NCI-H2107 (cell line): Measurements from ENCODE around the gene LRRC3.
A peak's percentile ranks its signal among the peaks of the same experiment; 100 is the strongest.
"Not testable (repeated sequence)": the region's sequence is repeated elsewhere in the genome, so short reads cannot be mapped to it uniquely, and the experiment has no call there.

ENCODE experiments used
- DNase-seq: peaks from one replicate; lab custom pipeline; 2025; lab: John Stamatoyannopoulos, UW

LRRC3 gene

DNA sequence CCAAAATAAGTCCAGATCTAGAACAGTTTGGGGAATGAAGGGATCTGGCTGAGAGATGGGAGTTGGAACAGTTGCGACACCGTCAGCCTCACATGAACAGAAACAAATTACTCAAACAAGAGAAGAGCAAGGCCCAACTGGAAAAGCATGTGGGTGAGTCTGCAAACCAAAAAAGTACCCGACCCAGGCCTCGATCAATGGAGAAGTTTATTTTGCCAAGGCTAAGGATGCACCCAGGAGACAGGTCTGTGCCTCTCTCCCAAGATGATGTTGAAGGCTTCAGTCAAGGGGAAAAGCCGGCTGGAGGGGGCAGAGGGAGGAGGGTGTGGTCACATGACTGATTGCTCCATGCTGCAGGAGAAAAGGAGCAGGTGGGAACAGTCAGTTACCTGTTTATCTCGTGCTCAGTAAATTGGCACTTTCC is 42.4 kb downstream of the LRRC3 start:
- DNase-seq: peak; percentile 62

DNA sequence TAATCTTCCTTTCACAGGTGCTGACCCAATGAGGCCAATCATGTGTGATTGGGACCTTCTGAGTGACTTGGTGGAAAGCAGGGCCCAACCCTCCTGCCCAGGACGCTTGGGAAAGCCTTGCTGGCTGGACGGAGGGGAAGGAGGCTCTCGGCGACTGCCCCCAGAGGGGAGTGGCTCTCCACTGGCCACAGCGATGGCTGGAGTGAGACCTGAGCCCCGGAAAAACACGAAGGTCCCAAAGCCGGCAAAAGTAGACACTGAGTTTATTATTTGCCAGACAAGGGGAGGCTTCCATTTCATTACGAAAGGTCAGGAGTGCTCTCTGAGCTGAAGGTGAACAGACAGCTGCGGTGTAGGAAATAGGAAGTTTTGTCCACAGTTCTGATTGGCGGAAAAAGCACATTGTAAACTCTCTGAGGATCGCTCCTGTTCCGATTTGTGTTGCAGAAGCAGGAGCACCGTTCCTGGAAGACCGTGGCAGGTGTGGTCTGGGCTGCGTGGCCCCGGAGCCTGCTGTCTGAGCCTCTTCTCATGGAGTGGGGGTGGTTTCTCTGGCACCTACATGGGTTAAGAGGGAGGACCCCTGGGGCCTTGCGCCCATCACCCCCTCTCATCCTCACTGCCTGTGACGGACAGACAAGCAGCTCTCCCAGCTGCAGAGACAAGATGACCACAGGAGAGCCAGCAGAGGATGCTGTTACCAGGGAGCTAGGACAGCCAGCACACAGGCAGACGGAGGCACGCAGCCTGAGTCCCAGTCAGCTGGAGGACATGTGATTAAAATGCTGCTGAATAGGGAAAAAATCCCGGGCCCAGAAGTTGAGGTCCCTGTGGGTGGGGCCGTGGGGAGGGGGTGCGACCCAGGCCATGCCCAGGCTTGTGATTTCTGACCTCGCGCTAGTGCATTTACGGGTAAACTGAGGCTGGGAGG is 43.2 kb downstream of the LRRC3 start:
- no peak for DNase-seq

DNA sequence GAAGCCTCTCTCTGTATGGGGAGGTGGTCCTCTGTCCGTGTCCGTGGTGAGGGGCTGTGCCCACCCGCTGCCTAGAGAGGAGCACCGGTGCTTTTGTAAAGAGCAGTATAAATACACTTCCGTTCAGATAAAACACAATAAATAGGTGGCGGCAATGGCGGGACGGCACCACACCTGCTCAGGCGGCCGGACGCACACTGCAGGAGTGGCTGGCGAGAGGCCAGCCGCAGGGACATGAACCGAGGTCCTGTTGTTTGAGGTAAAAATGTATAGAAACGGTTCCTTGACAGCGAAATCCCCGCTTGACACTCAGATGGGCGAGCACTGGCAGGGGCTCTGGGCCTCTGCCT is 43.9 kb downstream of the LRRC3 start:
- no peak for DNase-seq

DNA sequence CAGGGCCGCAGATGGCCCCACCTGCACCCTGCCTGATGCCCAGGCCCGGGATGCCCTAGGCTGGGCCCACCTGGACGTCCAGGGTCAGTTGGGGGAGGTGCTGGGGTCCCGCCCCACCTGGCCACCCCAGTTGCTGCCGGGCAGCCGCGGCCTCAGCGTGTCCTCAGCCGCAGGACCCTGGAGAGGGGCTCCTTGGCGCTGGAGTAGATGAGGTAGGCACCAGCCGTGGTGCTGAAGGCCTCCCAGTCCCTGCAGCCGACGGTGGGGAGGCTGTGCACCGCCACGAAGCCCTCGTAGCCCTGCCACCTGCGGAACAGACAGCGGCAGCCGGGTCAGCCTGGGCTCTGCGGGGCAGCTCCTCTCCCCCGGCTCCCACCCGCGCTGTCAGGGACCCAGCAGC is 44.3 kb downstream of the LRRC3 start:
- DNase-seq: no peak

DNA sequence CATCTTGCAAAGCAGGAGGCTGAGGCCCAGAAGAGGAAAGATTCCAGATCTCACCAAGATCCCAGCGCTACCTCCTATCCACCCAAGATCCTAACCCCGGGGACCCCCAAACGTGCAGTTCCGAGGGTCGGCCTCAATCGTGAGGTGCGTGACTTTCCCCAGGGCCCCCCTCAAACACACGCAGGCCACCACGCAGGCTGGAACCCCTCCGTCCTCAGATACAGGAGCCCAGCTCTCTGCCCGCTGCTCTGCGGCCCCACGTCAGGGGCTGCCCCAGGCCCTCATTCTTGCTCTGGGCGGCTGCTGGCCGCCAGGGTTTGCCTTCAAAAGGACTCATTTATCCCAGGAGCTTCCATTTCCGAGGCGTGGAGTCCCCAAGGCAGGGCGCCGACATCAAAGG is 44.8 kb downstream of the LRRC3 start:
- no peak for DNase-seq

DNA sequence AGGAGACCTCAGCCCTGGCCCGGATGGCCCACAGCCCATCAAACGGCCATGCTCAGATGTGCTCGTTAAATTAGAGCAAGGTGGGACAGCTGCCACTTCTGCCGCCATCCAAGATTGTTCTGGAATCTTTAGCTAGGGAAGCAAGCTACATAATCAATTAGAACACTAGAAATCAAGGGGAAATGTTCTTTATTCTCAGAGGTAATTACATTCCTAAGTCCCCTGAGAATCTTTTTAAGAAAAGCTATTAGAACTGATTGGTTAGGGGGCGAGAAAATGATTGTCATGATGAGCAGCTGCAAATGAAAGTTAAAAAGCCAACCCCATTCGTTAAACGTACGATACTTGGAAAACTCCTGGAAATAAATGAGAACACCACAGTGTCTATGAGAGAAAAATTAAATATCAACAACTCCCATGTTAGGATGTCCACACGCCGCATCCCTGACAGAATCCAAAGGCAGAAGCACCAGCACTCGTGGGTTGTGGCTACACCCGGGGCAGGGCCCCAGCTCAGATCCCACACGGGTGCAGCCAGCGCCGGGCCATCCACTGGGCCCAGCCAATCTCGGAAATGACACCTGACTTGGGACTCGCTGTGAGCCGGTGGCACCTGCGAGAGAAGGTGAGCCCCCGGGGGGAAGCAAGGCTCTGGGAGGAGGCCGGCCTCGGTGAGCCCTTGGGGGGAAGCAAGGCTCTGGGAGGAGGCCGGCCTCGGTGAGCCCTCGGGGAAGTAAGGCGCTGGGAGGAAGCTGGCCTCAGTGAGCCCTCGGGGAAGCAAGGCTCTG is 47.1 kb downstream of the LRRC3 start:
- no peak for DNase-seq

DNA sequence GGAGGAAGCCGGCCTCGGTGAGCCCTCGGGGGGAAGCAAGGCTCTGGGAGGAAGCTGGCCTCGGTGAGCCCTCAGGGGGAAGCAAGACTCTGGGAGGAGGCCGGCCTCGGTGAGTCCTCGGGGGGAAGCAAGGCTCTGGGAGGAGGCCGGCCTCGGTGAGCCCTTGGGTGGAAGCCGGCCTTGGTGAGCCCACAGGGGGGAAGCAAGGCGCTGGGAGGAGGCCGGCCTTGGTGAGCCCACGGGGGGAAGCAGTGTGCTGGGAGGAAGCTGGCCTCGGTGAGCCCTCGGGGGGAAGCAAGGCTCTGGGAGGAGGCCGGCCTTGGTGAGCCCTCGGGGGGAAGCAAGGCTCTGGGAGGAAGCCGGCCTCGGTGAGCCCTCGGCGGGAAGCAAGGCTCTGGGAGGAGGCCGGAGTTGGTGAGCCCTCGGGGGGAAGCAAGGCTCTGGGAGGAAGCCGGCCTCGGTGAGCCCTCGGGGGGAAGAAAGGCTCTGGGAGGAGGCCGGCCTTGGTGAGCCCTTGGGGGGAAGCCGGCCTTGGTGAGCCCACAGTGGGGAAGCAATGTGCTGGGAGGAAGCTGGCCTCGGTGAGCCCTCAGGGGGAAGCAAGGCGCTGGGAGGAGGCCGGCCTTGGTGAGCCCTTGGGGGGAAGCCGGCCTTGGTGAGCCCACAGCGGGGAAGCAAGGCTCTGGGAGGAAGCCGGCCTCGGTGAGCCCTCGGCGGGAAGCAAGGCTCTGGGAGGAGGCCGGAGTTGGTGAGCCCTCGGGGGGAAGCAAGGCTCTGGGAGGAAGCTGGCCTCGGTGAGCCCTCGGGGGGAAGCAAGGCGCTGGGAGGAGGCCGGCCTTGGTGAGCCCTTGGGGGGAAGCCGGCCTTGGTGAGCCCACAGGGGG is 47.9 kb downstream of the LRRC3 start:
- not testable (repeated sequence) for DNase-seq

DNA sequence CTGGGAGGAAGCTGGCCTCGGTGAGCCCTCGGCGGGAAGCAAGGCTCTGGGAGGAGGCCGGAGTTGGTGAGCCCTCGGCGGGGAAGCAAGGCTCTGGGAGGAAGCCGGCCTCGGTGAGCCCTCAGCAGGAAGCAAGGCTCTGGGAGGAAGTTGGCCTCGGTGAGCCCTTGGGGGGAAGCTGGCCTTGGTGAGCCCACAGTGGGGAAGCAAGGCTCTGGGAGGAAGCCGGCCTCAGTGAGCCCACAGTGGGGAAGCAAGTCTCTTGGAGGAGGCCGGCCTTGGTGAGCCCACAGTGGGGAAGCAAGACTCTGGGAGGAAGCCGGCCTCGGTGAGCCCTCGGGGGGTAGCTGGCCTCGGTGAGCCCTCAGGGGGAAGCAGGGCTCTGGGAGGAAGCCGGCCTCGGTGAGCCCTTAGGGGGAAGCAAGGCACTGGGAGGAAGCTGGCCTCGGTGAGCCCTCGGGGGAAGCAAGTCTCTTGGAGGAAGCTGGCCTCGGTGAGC is 48.6 kb downstream of the LRRC3 start:
- no peak for DNase-seq

DNA sequence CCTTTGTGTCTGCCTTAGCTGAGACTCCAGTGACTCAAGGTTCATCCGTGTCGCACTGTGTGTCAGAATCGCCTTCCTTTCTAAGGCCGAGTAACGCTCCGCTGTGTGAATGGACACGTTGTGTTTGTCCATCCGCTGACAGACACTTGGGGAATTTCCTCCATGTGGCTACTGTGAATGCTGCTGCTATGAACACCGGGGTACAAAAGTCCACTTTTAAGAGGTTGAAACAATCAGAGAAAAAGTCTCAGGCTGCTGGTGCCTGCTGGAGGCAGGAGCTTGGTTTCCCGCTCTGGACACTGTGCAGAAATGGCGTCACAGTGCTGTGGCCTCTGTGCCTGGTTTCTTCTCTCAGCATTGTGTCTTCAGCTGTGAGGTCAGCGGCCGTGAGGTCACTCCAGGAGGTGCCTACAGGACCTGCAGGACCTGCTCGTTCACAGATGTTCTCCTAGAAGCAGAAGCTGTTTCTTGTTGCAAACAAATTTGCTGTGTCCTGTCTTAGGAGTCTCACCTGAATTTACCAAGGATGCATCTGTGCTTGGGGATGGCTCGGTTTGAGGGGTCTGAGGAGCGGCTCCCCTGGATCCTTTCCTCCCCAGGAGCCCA is 50.5 kb downstream of the LRRC3 start:
- DNase-seq: no peak

DNA sequence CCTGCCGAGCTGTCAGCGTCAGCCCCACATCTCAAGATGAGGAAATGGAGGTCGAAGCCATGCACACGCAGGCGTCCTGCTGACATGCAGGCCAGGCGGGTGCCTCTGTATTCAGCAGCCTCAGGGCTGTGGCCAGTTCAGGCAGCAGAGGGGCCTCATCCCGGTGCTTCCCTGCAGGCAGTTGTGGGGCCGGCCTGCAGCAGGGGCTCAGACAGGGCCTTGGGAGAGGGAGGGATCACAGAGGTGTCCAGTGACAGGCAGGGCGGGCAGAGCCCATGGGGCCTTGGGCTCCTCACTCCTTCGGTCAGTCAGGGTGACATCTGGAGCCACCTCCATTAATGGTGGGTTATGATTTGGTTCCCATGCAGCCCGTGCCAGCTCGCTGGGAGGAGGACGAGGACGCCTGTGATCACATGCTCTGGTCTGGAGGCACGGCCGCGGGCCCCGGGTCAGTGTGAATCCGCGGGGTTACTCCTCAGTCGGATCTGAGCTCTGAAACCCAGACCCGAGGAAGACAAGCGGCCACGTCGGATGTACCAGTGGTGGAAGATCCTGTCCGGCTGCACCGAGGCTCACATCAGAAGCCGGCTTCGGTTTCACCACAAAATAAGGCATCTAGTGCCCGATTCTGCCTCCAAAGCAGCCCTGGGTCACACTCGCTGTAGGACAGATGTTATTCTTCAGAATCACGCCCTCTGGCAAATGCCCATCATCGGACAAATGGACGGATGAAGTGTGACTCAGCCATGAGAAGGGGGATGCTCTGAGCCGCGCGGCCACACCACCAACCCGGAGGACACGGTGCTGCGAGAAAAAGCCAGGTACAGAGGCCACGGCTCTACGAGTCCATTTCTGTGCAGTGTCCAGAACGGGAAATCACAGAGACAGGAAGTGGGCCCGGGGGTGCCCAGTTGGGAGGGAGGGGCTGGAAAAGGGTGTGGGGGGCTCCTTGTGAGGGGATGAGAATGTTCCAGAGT is 51.3 kb downstream of the LRRC3 start:
- no peak for DNase-seq

DNA sequence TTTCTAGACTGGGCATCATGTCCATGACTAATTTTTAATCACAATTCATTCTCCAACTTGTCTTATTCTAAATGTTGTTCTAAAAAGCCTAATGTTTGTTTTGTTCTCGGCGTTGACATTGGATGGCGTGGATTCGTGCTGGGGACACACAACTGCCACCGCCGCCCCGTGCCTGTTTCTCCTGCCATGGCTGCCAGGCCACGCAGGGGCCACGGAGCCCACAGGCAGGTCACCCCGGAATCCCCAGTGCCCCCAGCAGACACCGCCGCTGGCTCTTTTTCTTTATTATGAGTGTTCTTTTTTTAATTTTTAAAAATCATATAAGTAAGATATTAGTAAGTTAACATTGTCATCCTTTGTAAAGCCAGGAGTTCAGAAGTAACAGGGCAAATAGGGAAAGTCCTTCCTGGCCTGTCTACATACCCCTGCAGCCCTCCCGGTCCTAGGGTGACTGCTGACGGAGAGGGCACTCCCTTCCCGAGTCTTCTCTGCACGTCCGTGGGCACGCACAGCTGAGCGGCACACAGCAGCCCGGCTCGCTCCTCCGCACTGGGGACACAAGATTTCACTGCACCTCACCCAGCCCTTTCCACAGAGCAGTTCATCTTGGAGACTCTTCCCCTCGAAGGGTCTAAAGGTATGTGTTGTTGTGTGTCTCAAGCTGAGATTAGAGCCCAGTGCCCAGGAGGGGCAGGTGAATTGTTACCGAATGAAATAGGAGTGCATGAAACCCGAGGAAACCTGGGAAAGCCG is 52.5 kb downstream of the LRRC3 start:
- no peak for DNase-seq

DNA sequence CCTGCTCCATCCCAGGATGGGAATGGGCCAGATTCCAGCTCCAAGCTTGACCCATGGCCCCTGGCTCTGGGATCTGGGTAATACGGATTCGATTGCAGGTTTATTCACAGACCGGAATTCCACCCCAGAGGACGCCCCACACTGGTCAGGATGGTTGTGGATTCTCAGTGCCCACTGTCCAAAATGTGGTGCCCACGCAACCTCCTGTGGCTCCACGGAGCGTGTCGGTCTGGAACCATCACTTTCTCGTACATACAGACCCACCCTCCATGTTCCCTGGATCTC is 53.1 kb downstream of the LRRC3 start:
- no peak for DNase-seq

DNA sequence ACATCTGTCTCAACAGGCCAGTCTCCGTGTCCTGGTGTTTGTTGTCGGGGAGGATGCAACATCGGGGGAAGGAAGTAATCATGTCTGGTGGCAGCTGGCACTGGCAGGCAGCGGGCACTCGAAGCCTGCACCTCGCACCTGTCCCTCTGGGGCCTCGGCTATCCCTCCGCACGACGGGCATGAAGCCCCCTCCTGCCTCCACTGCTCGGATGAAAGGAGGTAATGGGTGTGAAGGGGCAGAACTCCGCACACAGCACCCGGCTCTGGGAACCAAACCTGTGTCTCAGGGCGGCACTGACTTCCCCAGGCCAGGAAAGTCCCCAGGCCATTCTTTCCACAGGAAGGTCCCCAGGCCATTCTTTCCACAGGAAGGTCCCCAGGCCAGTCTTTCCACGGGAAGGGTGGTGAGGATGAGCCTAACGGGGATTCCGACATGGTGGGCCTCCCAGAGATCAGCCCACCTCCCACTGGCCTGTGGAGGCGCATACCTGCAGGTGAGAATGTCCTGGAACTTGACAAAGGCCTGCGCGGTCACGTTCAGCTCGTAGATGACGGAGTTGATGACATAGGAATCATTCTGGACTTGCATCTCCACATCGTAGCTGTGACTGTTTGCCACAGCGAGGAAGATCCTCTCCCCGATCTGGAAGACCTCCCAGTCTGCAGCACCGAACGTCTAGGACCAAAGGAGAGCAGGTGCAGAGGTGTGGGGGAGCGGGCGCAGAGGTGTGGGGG is 53.6 kb downstream of the LRRC3 start:
- DNase-seq: no peak

DNA sequence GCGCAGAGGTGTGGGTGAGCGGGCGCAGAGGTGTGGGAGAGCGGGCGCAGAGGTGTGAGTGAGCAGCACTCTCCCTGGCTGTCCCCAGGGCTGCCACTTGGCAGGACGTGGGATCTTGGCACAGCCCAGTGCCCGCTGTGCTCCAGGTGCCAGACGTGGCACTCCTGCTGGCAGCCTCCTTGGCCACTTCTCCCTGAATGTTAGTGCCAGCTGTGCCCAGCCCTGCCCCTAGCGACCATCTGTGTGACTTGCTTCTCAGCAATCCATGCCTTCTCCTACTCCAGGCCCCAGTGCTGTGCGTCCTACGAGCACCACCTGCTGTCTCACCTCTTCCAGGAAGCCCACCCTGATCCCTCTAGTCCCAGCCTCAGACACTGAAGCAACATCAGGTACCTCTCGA is 54.2 kb downstream of the LRRC3 start:
- peak; percentile 66 for DNase-seq

DNA sequence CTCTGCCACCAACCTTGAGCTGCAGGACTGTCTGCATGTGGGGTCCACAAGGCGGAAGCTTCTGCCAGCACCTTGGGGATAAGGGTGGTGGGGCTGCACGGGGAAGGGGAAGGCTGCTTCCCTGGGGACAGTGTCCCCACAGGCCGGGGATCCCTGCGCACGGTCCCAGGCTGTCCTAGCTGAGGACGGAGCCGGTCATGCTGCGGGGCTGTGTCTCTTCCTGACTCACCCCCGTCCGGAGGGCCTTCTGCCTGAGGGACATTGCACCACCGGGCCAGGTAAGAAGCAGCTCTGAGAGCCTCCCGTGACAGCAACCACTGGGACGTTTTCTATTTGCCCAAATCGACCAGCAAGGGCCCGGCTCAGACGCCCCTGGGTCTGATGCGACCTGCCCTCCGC is 54.8 kb downstream of the LRRC3 start:
- no peak for DNase-seq

DNA sequence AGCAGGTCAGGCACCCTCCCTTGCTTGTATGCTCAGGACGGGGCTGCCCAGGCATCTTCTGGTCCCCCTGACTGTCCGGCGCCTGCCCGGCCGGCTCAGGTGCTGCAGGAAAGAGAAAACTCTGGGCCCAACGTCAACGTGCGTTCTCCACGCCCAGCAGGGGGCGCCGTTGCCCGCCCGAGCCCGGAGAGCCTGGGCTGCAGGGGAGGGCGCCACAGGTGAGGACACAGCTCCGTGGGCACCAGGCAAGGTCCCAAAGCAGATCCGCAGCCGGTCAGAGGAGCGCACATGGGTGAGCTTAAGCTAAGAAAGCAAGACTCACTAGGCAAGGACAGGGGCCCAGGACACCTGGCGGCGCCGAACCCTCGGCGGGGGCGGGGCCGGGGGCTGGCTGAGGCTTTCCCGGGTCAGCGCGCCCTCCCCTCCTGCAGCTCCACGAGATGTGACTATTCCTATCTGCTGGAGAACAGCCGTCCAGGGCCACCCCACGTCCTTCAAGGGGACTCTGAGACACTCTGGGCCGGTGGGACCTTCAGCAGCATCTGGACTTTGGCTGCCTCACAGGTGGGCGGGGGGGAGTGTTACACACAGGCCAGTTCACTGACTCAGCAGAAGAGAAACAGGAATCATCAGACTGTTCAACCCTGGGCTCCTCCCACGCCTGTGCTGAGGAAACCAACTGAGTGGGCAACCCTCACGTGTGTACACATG is 55.4 kb downstream of the LRRC3 start:
- DNase-seq: peak; percentile 67

DNA sequence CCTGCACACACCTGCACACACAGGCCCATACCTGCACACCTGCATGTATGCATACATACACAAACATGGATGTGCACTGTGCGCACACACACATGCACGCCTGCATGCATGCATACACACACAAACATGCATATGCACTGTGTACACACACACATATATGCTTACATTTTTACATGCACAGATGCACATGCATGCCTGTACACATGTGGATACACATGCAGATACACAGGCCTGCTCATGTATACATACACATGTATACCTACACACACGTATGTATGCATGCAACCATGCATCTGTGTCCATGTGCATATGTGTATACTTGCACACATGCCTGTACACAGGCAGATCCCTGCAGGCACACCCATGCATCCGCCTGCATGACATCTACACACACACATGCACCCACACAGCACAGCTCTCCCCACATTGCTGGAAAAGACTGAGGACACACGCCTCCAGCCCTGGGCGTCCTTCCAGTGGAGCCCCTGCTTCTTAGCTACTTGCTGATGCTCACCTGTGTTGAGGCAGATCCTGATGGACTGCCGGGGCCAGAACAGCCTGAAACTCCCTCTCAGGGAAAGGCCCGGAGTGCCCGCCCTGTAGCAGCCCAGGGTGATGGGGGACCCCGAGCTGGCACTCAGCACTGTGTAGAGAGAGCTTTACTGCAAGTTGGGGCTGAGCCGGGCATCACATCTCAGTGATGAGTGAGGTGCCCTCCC is 56.1 kb downstream of the LRRC3 start:
- DNase-seq: no peak
